Pancreas (tissue), 10 donors: ENCODE data around the gene TFF2. TPM values are rescaled to one million over a fixed set of nuclear protein-coding genes. Genes with fewer than 3 reads are reported as not detected.

Source experiments
- ATAC-seq, 4 donors: fragments of 200-7000 bp; cut with Tn5 transposase; one replicate each; pipeline versions ENCODE4 v1.8.0 to v1.9.1; 2020; ENCODE audit warnings: mild to moderate bottlenecking in 4 of 4, moderate library complexity in 4 of 4
- DNase-seq, 6 donors: peaks; one replicate each; pipeline ENCODE4 v3.0.0-alpha.2; 2020
- FAIRE-seq: peaks from 2 replicates; lab custom pipeline; 2012; peaks lifted over from hg19 to GRCh38; lab: Jason Lieb, UNC
- H3K27ac ChIP-seq, 4 donors: fragments of 200-600 bp; sonication (generic); 1 replicate in 3 of 4; 2 replicates in 1 of 4; pipeline versions ENCODE4 v1.5.0 to v1.8.0; 2020
- H3K27me3 ChIP-seq, 4 donors: fragments of 200-600 bp; one replicate each; pipeline ENCODE4 v1.8.0; 2021
- H3K36me3 ChIP-seq, 3 donors: fragments of 200-600 bp; sonication (generic) in 1 of 3; one replicate each; pipeline versions ENCODE4 v1.5.0 to v1.8.0; 2020 to 2021
- H3K4me1 ChIP-seq, 3 donors: fragments of 200-600 bp; one replicate each; pipeline ENCODE4 v1.8.0; 2021
- H3K4me3 ChIP-seq, 4 donors: fragments of 200-600 bp; sonication (generic) in 2 of 4; one replicate each; pipeline versions ENCODE4 v1.5.0 to v1.8.0; 2020 to 2021
- H3K9me3 ChIP-seq, 4 donors: fragments of 200-600 bp; one replicate each; pipeline ENCODE4 v1.8.0; 2021
- CTCF ChIP-seq, 4 donors: fragments of 200-600 bp; sonication (generic) in 3 of 4; IDR thresholded peaks; one replicate each; pipeline versions ENCODE4 v1.5.0 to v1.8.0; 2021; ENCODE audit warnings: antibody characterized with exemption in 4 of 4
- WGBS, 2 donors: extraction: QIAGEN DNeasy Blood & Tissue Kit; methylation state at CpG; one replicate each; pipeline ENCODE4 v1.1.7; 2013; 5-methylcytosine and 5-hydroxymethylcytosine counted together
- intact Hi-C, 3 donors: fragments of 100-400 bp; cut with DNase I; formaldehyde crosslinking; loops; one replicate each; pipeline versions ENCODE4 v1.11.1 to v1.14.2; 2022
- polyA plus RNA-seq, 2 donors: library from polyadenylated mRNA; stranded (reverse); fragments of 200-250 nt; gene quantifications; one replicate each; pipeline ENCODE4 v1.2.3, GENCODE V29; 2013
- total RNA-seq, 6 donors: library from RNA; stranded (reverse); fragmentation: NEBNext Ultra II Directional in 4 of 6; extraction: Animal tissue kit (Norgen Biotek cat#: 25700) in 4 of 6; gene quantifications; one replicate each; pipeline versions ENCODE4 v1.2.1 to v1.2.4, GENCODE V29; 2021 to 2023
- donor health status: healthy with polysubstance abuse.
- donor health status: DM: no; HTN: no; CAD: no; lungs with moderate emphysema.
- donor health status: DM: no; HTN: no; CAD: no.
- donor health status: control.
- donor health status: control.
- donor health status: Bipolar disorder and iron deficiency.
- donor health status: DM: yes; HTN: yes; CAD: no.
- donor health status: DM: no; HTN: no; CAD: no.
- donor health status: DM: no; HTN: no; CAD: no.
- donor health status: DM: yes; HTN: yes; CAD: no.

The TFF2 gene
- total and polyA plus RNA-seq, 8 donors: 0.28 to 19.6 (median 1.7) TPM

GRCh38 chr21:42346866-42347600 is 3.8 kb downstream of the TFF2 start:
- Histone ChIP-seq H3K36me3 (no peaks in the 10 kb centered on the region), H3K4me3 (no peak overlapping the region), H3K27me3 (no peaks in the 10 kb centered on the region), H3K27ac (no peak overlapping the region), H3K4me1 (no peaks in the 10 kb centered on the region), H3K9me3 (no peaks in the 10 kb centered on the region)
- DNase-seq (no peak), ATAC-seq (no peak), FAIRE-seq (no peak)
- no peak for TF ChIP-seq CTCF (IDR thresholded peaks at IDR 0.05)
- 77 to 86% methylated on average over 30 of the region's 30 CpGs for WGBS, 2 donors
- intact Hi-C loops: no loop called here

- Histone ChIP-seq H3K4me1 (no peaks in the 10 kb centered on the region), H3K9me3 (no peaks in the 10 kb centered on the region), H3K4me3 (no peak overlapping the region), H3K27ac (no peak overlapping the region), H3K36me3 (no peaks in the 10 kb centered on the region), H3K27me3 (no peaks in the 10 kb centered on the region)
- intact Hi-C loops: no loop called here
- 83 to 92% methylated on average over 9 of the region's 9 CpGs for WGBS, 2 donors
- ATAC-seq (no peak), FAIRE-seq (no peak), DNase-seq (no peak)
- TF ChIP-seq CTCF (IDR thresholded peaks at IDR 0.05): no peak
Observed at GRCh38 chr21:42346441-42346840, 4.4 kb downstream of the TFF2 start.

GRCh38 chr21:42344631-42345030 is 6.2 kb downstream of the TFF2 start:
- Histone ChIP-seq H3K9me3 (no peaks in the 10 kb centered on the region), H3K4me1 (no peaks in the 10 kb centered on the region), H3K27me3 (no peaks in the 10 kb centered on the region), H3K36me3 (no peaks in the 10 kb centered on the region), H3K27ac (no peak overlapping the region), H3K4me3 (no peak overlapping the region)
- ATAC-seq (no peak), FAIRE-seq (no peak), DNase-seq (no peak)
- WGBS, 2 donors: 65 to 71% methylated on average over 4 of the region's 4 CpGs
- TF ChIP-seq CTCF (IDR thresholded peaks at IDR 0.05): no peak
- intact Hi-C loops: no loop called here

GRCh38 chr21:42343963-42344510 is 6.8 kb downstream of the TFF2 start:
- H3K36me3 ChIP-seq: no peaks in the 10 kb centered on the region
- WGBS, 2 donors: 81 to 83% methylated on average over 11 of the region's 11 CpGs
- DNase-seq: no peak
- H3K9me3 ChIP-seq: no peaks in the 10 kb centered on the region
- intact Hi-C loops: no loop called here
- no peak overlapping the region for H3K27ac ChIP-seq
- FAIRE-seq: no peak
- no peak for ATAC-seq
- no peak for TF ChIP-seq CTCF (IDR thresholded peaks at IDR 0.05)
- H3K27me3 ChIP-seq: no peaks in the 10 kb centered on the region
- no peak overlapping the region for H3K4me3 ChIP-seq
- no peaks in the 10 kb centered on the region for H3K4me1 ChIP-seq

DNA sequence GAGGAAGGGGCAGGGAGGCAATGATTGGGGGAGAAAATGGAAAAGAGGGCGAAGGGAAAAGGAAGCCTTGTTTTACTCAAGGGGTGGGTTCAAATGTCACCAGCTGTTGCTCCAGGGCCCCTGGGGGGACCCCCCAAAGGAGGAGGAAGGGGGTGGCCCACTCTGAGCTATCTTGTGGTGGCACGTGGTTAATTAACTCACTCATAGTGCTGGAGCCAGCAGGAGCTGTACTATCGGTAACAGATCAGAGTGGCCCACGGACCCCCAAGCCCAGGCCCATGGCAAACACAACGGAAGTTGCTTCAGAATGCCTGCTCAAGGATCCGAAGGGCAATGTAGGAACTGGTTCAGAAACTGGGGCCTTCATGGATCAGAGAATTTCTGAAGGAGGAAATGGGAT is 7.2 kb downstream of the TFF2 start:
- H3K27me3 ChIP-seq: no peaks in the 10 kb centered on the region
- 84 to 90% methylated on average over 6 of the region's 6 CpGs for WGBS, 2 donors
- H3K36me3 ChIP-seq: no peaks in the 10 kb centered on the region
- H3K9me3 ChIP-seq: no peaks in the 10 kb centered on the region
- H3K4me1 ChIP-seq: no peaks in the 10 kb centered on the region
- ATAC-seq (no peak), DNase-seq (no peak), FAIRE-seq (no peak)
- no peak overlapping the region for H3K27ac ChIP-seq
- no peak overlapping the region for H3K4me3 ChIP-seq
- intact Hi-C loops: no loop called here
- TF ChIP-seq CTCF (IDR thresholded peaks at IDR 0.05): no peak
